IPS-18c (cell line): Measurements from ENCODE around the gene LY6G6D.

ENCODE experiments used
- H3K4me3 ChIP-seq: 2 replicates; pipeline ENCODE4 v1.7.0; 2013; ENCODE audit warnings: low read depth, mild to moderate bottlenecking, low read length, moderate library complexity; ENCODE audit not compliant: insufficient read depth
- H3K9me3 ChIP-seq: one replicate; pipeline ENCODE4 v1.6.1; 2013; ENCODE audit warnings: mild to moderate bottlenecking, low read length, moderate library complexity; ENCODE audit not compliant: control insufficient read depth, insufficient read depth

The LY6G6D gene

DNA sequence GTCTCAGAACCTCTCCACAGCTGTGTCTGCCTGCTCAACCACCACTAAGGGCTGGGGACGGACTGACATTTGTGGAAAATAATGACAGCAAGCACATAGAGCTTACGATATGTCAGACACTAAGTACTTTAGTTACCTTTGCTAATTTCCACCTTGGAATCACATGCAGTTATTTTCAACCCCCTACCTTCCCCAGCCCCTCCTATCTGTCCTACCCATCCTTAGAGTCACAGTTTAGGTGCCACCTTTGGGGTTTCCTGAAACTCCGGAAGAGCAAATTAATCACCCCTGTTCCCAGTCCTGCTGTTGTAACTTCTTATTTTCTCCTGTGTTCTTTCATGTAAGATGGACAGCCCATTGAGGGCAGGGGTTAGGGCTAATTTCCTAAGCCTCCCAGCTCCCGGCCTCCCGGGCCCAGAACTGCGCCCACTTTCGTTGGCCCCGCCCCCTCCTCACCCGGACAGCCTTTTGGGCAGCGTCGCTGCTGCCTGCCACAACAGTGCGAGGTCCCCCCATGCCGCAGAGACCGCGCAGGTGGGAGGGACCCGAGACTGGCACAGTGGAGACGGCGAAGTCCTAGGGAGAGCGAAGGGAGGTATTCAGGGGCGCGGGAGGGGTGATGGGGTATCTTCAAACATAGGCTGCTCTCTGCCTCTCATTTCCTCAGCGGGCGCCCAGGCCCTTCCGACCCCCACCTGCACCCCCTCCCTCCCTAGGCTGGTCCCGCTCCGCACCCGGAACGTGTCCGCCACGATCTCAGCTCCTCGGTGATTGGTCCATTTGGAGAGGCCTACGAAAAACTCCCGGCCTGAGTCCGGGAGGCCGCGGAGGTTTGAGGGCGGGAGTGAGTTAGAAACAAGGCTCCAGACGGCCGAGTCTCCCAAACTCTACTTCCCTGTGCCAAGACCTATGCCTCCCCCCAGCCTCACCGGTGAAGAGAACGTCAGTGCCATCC lies 12.8 kb downstream of the LY6G6D start:
- 0 out of 2 replicates have a peak overlapping the region, but pooled peaks have one; percentile 90 for H3K4me3 ChIP-seq
- H3K9me3 ChIP-seq, result no peaks in the 10 kb centered on the region

GRCh38 chr6:31728767-31729514 lies 13.8 kb downstream of the LY6G6D start, which contains the start of gene DDAH2:
Gene DDAH2 (minus strand): TSS chr6:31729299. CDS start chr6:31729161, 138 bp downstream.
- no peaks in the 10 kb centered on the region for H3K9me3 ChIP-seq
- peak within 1 kb of the TSS; percentile 90 for H3K4me3 ChIP-seq

DNA sequence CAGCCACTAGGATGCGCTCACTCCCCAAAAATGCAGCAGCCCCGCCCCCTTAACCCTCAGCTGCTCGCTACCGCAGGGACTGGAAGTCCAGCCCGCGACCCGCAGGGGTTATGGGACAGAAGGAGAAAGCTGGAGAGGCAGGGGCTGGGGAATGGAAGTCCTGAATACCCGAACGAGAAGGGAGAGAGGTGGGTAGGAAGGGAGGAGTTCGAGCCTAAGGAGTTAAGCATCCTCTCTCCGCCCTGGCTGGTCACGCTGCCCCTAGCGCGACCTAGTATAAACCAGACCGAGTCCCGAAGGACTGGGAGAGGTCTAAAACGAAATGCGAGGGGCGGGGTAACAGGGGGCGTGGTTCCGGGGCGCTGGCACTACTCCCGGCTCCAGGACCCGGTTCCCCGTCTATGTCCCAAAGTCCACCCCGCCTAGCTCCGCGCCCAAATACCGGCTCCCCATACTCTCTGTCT lies 14.4 kb downstream of the LY6G6D start:
- H3K9me3 ChIP-seq, result no peaks in the 10 kb centered on the region
- peak overlapping the region; percentile 90 for H3K4me3 ChIP-seq

- H3K4me3 ChIP-seq, result peak overlapping the region; percentile 90
- H3K9me3 ChIP-seq, result no peaks in the 10 kb centered on the region
Observed at GRCh38 chr6:31729979-31730630, 15.0 kb downstream of the LY6G6D start.

GRCh38 chr6:31730631-31731086 lies 15.5 kb downstream of the LY6G6D start:
- no peak overlapping the region; the same call in 1 of the 2 replicates for H3K4me3 ChIP-seq

DNA sequence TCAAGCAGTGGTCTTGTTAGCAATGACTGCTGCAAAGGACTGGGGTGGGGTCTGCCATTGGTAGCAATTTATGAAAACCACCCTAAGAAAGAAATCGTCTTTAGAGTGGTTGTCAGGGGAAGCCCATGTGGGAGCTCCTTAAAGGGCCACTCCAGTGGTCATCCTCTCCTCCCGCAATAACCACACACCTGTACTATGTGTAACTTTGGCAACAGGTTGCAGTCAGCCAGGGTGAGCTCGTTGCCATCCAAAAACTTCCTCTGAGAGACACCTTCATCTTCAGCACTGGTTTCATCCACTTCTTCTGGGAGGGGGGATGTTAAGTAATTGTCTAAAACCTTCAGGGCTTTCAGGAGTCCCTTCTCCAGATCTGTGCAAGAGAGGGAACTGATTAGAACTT lies 16.9 kb downstream of the LY6G6D start:
- no peak overlapping the region for H3K4me3 ChIP-seq
- no peaks in the 10 kb centered on the region for H3K9me3 ChIP-seq

More at GRCh38 chr6:31730631-31731086, 15.5 kb downstream of the LY6G6D start:
- no peaks in the 10 kb centered on the region for H3K9me3 ChIP-seq

GRCh38 chr6:31733734-31734133 lies 18.6 kb downstream of the LY6G6D start:
- Histone ChIP-seq H3K4me3 (peak overlapping the region; percentile 94; the same call in 1 of the 2 replicates), H3K9me3 (no peaks in the 10 kb centered on the region)

DNA sequence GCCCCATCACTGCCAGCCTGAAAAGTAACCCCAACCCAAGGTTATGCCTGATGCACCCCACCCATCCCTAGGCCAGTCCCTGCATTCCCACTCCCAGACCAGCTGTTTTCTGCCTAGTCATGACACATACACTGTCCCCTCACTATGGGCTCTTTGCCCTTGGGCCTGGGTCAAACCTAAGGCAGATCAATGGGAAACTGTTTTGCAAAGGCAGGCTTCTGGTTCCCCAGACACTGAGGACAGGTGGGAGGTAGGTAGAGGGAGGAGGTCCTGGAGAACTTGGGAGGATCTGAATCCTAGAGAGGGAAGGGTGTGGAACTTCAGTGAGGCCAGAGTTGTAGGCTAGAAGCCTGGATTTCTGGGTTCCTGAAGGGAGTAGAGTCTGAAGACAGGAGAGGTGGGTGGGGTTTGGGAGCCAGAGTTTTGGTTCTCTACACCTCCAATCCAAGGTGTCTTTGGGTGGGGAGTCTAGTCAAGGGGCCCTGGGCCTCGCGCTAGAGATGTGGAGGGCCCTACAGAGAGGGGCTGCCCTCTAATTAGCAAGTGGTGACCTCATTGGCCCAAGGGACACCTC lies 19.2 kb downstream of the LY6G6D start:
- Histone ChIP-seq H3K4me3 (peak overlapping the region; percentile 94), H3K9me3 (no peaks in the 10 kb centered on the region)

DNA sequence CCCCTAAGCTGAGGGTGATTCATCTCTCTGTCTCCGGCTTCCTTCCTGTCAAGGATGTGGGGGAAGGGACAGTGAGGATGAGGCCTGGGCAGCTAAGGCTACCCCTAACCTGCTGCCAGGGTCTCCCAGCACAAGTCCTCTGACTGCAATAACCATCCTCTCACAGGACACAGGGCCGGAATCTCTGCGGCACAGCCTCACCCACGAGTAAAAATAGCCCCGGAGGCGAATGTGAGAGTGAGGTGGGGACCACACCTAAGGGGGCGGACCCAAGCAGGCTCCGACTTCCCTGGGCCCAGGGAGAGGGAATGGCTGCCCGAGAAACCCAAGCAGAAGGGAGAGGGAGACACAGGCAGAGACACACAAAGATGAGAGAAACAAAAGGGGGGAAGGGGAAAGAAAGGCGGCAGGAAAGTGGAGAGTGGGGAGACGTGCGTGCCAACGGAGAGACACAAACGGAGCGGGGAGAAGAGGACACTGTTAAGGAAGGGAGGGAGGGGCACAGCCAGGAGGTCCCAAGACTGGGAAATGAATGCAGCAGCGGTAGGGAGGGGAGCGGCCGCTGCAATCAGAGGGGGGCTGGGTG lies 19.8 kb downstream of the LY6G6D start:
- peak overlapping the region; percentile 94 for H3K4me3 ChIP-seq
- no peaks in the 10 kb centered on the region for H3K9me3 ChIP-seq

GRCh38 chr6:31736021-31736767 lies 21.0 kb downstream of the LY6G6D start, which contains the start of gene CLIC1:
Gene CLIC1 (minus strand): TSS chr6:31736530. CDS start chr6:31736300, 230 bp downstream.
- peak within 1 kb of the TSS; percentile 94 for H3K4me3 ChIP-seq
- no peaks in the 10 kb centered on the region for H3K9me3 ChIP-seq

GRCh38 chr6:31736768-31737314 lies 21.7 kb downstream of the LY6G6D start:
- H3K9me3 ChIP-seq, result no peaks in the 10 kb centered on the region
- peak overlapping the region; percentile 94 for H3K4me3 ChIP-seq

DNA sequence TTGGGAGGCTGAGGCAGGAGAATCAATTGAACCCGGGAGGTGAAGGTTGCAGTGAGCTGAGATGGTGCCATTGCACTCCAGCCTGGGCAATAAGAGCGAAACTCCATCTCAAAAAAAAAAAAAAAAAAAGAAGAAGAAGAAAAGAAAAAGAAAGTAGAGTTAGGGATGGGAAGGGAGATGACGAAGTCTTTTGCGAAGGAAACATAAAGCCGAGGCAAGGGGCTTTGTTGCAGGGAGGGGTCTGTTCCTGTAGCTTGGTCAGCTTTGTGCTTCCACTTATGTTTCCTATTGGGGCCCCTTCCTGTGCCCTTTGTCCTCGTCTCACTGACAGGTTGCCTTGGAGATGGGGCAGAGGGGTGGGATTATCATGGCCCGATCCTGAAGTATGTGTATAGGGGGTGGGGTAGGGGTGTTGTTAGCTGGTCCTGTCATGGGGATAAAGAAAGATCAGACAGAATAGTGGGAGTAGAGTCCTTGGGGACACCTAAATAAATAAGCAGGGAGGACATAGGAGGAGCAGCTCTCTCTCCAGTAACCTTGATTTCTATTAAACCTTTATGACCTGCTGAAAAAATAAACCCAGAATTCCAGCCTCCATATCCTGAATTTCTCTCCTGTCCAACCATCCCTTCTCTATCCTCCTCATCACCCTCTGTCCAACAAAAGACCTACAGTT lies 22.3 kb downstream of the LY6G6D start:
- no peak overlapping the region; the same call in 1 of the 2 replicates for H3K4me3 ChIP-seq

GRCh38 chr6:31737991-31738979 lies 23.1 kb downstream of the LY6G6D start:
- no peak overlapping the region for H3K4me3 ChIP-seq

More for the DNA sequence above, 22.3 kb downstream of the LY6G6D start:
- H3K9me3 ChIP-seq, result no peaks in the 10 kb centered on the region

More at GRCh38 chr6:31737991-31738979, 23.1 kb downstream of the LY6G6D start:
- H3K9me3 ChIP-seq, result no peaks in the 10 kb centered on the region
